Body of pancreas (tissue), 4 donors: ENCODE measurements around the gene HS3ST5.

ENCODE experiments used
- CTCF ChIP-seq, 7 experiments: fragments of 450-650 bp in 4 of 7; fragments of 200-600 bp in 3 of 7; sonication (generic) in 3 of 7; IDR thresholded peaks; one replicate each; pipeline ENCODE4 v1.5.1; 2016 to 2019; ENCODE audit warnings: antibody characterized with exemption in 7 of 7
- POLR2A ChIP-seq, 3 donors: fragments of 450-650 bp; IDR thresholded peaks; one replicate each; pipeline ENCODE4 v1.6.1; 2016; ENCODE audit warnings: antibody characterized with exemption in 3 of 3, mild to moderate bottlenecking in 2 of 3

DNA sequence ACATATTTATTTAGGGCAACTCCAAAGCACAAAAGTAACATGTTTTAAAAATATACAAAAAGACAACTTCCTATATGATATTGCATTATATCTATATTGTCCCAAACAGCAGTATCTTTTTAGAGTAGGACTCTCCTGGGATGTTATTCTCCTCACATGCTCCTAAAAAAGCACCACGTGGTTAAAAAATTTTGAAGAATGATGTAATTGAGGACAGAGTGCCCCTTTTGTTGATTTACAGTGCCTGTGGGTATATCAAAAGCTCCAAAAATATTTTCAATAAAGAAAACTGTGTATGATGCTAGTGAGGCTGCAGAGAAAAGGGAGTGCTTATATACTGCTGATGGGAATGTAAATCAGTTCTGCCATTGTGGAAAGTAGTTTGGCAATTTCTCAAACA, 241.6 kb downstream of the HS3ST5 start:
- TF ChIP-seq CTCF (IDR thresholded peaks at IDR 0.05) (no peak), POLR2A (IDR thresholded peaks at IDR 0.05) (no peak)
